Sciatic nerve (tissue), 2 donors: ENCODE measurements around the gene SMG5. TPM values are rescaled to one million over a fixed set of nuclear protein-coding genes. Genes with fewer than 3 reads are reported as not detected.
"Not testable (repeated sequence)": the region's sequence is repeated elsewhere in the genome, so short reads cannot be mapped to it uniquely, and the experiment has no call there.

Experiments used
- ATAC-seq: fragments of 200-7000 bp; cut with Tn5 transposase; one replicate; pipeline ENCODE4 v1.9.1; 2020; ENCODE audit warnings: mild to moderate bottlenecking, moderate library complexity
- DNase-seq: peaks from one replicate; pipeline ENCODE4 v3.0.0-alpha.2; 2020; ENCODE audit warnings: low spot score
- intact Hi-C: fragments of 100-400 bp; cut with DNase I; formaldehyde crosslinking; loops from one replicate; pipeline ENCODE4 v1.14.2; 2022
- total RNA-seq: library from RNA; stranded (reverse); fragmentation: NEBNext Ultra II Directional; extraction: Animal tissue kit (Norgen Biotek cat#: 25700); gene quantifications from one replicate; pipeline ENCODE4 v1.2.1, GENCODE V29; 2021
- donor health status: DM: no; HTN: no; CAD: no.
- donor health status: DM: no; HTN: no; CAD: no.

The SMG5 gene
- total RNA-seq, 1 donor from 2014 or later, result 64.0 TPM

DNA sequence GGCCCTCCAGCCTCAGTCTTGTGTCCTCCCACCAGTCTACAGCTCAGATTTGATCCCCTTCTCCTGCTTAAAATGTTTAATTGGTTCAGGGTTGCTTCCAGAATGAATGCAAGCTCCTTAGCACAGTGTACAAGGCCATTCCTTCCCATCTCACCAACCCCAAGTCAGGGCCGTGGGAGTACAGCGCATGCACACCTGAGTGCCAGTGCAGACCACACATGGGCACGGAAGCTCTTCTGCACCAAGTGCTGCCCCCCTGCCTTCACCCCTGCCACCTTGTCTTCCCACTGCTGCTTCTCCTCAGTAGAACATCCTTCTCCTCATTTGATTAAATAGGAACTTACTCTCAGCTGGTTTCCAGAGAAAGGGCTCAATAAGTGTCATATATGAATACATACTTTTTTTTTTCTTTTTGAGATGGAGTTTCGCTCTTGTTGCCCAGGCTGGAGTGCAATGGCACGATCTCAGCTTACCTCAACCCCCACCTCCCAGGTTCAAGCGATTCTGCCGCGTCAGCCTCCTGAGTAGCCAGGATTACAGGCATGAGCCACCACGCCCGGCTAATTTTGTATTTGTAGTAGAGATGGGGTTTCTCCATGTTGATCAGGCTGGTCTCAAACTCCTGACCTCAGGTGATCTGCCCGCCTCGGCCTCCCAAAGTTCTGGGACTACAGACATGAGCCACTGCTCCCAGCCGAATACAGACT is 60.5 kb downstream of the SMG5 start:
- ATAC-seq (no peak), DNase-seq (no peak)
- intact Hi-C loops, result loop anchor here (5.0 kb wide), 1 partner anchor 130 kb away; no protein-coding TSS in a partner anchor

DNA sequence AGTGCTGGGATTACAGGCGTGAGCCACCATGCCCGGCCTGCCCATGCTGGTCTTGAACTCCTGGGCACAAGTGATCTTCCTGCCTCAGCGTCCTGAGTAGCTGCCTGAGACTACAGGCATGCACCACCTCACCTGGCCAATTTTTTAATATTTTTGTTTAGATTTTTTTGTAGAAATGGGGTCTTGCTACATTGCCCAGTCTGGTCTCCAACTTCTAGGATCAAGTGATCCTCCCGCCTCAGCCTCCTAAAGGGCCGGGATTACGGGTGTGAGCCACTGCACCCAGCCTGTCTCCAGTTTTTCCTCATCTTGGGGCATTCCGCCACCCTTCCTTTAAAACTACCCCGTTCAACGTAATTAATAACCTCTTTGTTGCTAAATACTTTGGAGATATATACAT is 62.4 kb downstream of the SMG5 start:
- intact Hi-C loops, result loop anchor here (5.0 kb wide), 1 partner anchor 128 kb away; no protein-coding TSS in a partner anchor
- no peak for DNase-seq

DNA sequence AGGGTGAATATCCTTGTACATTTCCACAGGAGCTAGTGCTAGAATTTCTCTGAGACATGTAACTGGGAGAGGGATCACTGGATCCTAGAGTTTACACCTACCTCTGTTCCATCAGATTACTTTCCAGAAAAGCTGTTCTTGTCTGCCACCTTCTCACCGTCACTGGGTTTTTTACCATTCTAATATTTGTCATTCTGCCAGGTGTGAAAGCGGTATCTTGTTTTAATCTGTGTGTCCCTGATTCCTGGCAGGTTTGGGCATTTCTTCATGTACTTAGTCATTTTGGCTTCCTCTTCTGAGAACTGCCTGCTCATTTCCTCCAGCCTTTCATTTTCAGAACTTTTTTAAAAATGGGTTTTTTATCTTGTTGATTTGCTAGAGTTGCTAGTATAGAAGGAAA is 64.8 kb downstream of the SMG5 start:
- no peak for ATAC-seq
- intact Hi-C loops, result no loop called here
- DNase-seq, result no peak

More for the DNA sequence above, 62.4 kb downstream of the SMG5 start:
- ATAC-seq, result no peak

DNA sequence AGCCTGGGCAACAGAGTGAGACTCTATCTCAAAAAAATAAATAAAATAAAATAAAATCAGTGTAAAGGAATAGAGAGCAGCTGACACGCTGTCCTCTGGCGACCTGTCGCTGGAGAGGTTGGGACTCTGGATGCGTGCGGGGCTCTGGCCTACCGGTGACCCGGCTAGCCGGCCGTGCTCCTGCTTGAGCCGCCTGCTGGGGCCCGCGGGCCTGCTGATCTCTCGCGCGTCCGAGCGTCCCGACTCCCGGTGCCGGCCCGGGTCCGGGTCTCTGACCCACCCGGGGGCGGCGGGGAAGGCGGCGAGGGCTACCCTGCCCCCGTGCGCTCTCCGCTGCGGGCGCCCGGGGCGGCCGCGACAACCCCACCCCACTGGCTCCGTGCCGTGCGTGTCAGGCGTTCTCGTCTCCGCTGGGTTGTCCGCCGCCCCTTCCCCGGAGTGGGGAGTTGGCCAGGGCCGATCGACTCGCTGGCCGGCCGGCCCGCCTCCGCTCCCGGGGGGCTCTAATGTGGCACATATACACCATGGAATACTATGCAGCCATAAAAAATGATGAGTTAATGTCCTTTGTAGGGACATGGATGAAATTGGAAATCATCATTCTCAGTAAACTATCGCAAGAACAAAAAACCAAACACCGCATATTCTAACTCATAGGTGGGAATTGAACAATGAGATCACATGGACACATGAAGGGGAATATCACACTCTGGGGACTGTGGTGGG is 66.1 kb downstream of the SMG5 start:
- ATAC-seq, DNase-seq, intact Hi-C loops: not testable (repeated sequence)

DNA sequence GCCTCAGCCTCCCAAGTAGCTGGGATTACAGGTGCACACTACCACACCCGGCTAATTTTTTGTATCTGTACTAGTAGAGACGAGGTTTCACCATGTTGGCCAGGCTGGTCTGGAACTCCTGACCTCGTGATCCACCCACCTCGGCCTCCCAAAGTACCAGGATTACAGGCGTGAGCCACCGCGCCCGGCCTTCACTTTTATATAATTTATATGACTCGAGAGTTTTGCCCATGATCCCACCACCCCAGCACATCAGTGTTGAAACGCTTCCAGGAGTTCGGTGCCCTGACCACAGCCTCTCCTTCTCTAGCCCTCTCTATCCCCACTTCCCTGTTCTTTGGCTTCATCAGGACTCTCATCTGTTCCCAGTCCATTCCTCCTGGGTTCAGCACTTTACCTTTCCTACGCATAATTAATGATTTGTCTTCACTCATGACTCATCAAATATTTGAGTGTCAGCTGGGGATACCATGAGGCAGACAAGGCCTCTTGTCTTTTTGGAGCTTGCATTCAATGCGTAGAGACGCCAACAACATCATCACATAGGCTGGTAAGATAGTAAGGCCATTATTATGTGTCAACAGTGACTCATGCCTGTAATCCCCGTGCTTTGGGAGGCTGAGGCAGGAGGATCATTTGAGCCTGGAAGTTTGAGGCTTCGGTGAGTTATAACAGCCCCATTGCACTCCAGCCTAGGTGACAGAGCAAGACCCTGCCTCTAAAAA is 68.4 kb downstream of the SMG5 start:
- ATAC-seq, result no peak
- DNase-seq, result no peak
- intact Hi-C loops, result no loop called here

DNA sequence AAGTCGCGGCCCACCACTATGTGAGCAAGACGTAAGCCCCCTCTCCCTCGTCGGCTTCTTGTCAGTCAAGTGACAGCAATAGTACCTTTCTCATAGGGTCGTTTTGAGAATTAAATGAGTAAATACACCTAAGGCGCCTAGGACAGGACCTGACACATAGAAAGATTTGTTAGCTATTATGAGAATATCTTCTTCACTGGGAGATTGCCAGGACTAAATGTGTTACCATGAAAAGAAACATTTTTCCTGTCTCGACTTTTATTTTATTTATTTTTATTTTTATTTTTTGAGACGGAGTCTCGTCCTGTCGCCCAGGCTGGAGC is 69.0 kb downstream of the SMG5 start:
- DNase-seq (no peak), ATAC-seq (no peak)
- intact Hi-C loops, result no loop called here

DNA sequence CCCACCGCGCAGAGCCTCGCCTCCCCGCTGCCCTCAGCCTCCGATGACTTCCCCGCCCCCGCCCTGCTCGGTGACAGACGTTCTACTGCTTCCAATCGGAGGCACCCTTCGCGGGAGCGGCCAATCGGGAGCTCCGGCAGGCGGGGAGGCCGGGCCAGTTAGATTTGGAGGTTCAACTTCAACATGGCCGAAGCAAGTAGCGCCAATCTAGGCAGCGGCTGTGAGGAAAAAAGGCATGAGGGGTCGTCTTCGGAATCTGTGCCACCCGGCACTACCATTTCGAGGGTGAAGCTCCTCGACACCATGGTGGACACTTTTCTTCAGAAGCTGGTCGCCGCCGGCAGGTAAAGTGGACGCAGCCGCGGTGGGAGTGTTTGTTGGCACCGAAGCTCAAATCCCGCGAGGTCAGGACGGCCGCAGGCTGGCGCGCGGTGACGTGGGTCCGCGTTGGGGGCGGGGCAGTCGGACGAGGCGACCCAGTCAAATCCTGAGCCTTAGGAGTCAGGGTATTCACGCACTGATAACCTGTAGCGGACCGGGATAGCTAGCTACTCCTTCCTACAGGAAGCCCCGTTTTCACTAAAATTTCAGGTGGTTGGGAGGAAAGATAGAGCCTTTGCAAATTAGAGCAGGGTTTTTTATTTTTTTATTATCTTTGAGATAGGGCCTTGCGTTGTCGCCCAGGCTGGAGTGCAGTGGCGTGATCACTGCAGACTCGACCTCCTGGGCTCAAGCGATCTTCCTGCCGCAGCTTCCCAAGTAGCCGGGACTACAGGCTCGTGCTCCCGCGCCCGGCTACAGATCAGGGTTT is 69.6 kb downstream of the SMG5 start, which contains the start of gene PMF1:
Gene PMF1, plus strand, starts transcription at position 175 of the 811 bp plus-strand sequence. Its CDS starts 9 bp downstream, at position 184.
- intact Hi-C loops, result no loop called here
- peak; percentile 99 for ATAC-seq
- peak; percentile 98 for DNase-seq

DNA sequence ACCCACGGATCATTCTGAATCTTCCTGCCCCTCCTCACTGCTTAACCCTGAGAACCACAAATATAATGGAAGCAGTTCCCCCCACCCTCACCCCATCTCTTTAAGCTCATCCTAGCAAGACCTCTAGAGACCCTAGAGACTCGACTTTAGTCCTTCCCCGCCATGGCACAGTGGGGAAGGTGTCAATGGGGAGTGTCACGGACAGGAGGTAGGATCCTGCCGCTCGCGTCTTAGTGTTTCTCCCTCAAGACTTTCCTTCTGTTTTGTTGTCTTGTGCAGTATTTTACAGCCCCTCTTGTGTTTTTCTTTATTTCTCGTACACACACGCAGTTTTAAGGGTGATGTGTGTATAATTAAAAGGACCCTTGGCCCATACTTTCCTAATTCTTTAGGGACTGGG is 70.5 kb downstream of the SMG5 start:
- ATAC-seq (no peak), DNase-seq (no peak)

DNA sequence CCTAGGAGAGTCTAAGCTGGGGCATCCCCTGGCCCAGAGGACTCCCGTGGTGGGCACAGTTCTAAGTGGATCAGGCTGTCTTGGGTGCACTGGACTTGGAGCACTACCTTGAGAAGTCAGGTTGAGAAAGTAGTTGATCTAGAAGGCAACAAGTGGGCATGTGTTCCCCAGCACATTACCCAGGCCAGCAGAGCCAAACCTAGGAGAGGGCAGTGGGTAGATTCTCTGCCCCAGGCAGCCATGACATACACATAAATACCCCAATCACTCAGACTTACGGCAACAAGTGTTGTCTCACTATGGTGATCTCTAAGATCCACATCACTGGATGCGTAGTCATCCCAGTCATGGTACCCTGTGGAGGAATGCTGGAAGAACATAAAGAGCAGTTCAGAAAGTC is 71.4 kb downstream of the SMG5 start:
- ATAC-seq, result no peak
- intact Hi-C loops, result no loop called here
- DNase-seq, result peak; percentile 35

More for the DNA sequence above, 70.5 kb downstream of the SMG5 start:
- intact Hi-C loops, result no loop called here

DNA sequence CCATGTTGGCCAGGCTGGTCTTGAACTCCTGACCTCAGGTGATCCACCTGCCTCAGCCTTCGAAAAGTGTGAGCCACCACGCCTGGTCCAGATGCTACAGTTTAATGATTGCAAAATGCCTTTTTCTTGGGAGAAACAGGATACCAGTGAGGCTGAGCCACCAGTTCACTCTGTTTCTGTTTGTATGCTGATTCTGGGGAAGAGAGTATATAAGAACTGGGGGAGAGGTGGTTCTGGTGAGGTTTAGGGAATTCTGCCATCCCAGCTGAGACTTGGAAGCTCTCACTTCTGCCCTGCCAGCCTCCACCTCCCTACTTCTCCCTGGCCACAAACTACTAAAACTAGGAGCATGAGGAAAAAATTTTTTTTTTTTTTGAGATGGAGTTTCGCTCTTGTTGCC is 77.9 kb downstream of the SMG5 start:
- ATAC-seq (peak; percentile 36), DNase-seq (no peak)
- intact Hi-C loops, result no loop called here

DNA sequence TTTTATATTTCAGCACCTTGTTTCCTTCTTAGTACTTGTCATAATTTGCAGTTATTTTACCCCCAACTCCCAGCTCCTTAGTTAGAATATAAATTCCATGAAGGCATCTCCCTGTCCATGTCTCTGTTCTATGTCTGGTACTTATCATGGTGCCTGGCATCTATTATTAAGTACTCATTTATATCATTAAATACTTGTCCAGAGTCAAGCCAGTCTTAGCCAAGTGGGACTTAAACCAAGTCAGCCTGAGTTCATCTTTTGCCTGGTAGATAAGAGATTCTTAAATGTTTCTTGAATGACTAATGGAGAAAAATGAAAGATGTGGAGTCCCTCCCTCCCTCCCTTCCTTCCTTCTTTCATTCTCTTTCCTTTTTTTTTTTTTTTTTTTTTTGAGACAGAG is 79.3 kb downstream of the SMG5 start:
- ATAC-seq, result no peak

DNA sequence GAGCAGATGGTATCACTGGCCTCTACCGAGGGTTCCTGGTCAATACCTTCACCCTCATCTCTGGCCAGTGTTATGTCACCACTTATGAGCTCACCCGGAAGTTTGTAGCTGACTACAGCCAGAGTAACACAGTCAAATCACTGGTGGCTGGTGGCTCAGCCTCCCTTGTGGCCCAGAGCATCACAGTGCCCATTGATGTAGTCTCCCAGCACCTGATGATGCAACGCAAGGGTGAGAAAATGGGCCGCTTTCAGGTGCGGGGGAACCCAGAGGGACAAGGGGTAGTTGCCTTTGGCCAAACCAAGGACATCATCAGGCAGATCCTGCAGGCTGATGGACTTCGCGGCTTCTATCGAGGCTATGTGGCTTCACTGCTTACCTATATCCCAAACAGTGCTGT is 82.6 kb downstream of the SMG5 start:
- DNase-seq (no peak), ATAC-seq (no peak)
- intact Hi-C loops, result no loop called here

More for the DNA sequence above, 79.3 kb downstream of the SMG5 start:
- intact Hi-C loops, result no loop called here
- DNase-seq, result no peak

Other genes starting within 250 kb of the SMG5 start
- 37.6 TPM for gene UBQLN4, start 229.0 kb downstream of the SMG5 start, total RNA-seq
- gene LAMTOR2, start 228.0 kb downstream of the SMG5 start, total RNA-seq, result 35.8 TPM
- not detected for gene RAB25, start 221.7 kb downstream of the SMG5 start, total RNA-seq
- gene MEX3A, start 200.4 kb downstream of the SMG5 start, total RNA-seq, result 1.2 TPM
- gene LMNA, start 168.1 kb downstream of the SMG5 start, total RNA-seq, result 322 TPM
- gene SEMA4A, start 129.2 kb downstream of the SMG5 start, total RNA-seq, result 8.4 TPM
- 16.3 TPM for gene SLC25A44, start 88.7 kb downstream of the SMG5 start, total RNA-seq
- gene PMF1, start 69.8 kb downstream of the SMG5 start, total RNA-seq, result 37.4 TPM
- gene BGLAP, start 40.6 kb downstream of the SMG5 start, total RNA-seq, result 5.1 TPM
- 48.9 TPM for gene PAQR6, start 34.8 kb downstream of the SMG5 start, total RNA-seq
- gene TMEM79, start 1.5 kb upstream of the SMG5 start, total RNA-seq, result 3.1 TPM
- 39.0 TPM for gene GLMP, start 12.9 kb upstream of the SMG5 start, total RNA-seq
- gene VHLL, start 16.5 kb upstream of the SMG5 start, total RNA-seq, result not detected
- 98.6 TPM for gene CCT3, start 55.5 kb upstream of the SMG5 start, total RNA-seq
- gene TSACC, start 55.7 kb upstream of the SMG5 start, total RNA-seq, result not detected
- gene RHBG, start 86.4 kb upstream of the SMG5 start, total RNA-seq, result not detected
- 66.8 TPM for gene MEF2D, start 217.9 kb upstream of the SMG5 start, total RNA-seq